ENCODE results near the gene AQP9. TPM values are rescaled to one million over a fixed set of nuclear protein-coding genes. Genes with fewer than 3 reads are reported as not detected.

Gene AQP9
- total RNA-seq, 2 donors from 2014 or later: 0.78 to 3.5 TPM

- H3K36me3 Mint-ChIP-seq (ENCODE audit: low read depth): no peaks in the 10 kb centered on the region
These were observed 19.2 kb upstream of the AQP9 start for GRCh38 chr15:58119016-58119415.

GRCh38 chr15:58124585-58124984 is 13.6 kb upstream of the AQP9 start:
- H3K36me3 Mint-ChIP-seq (ENCODE audit: low read depth): no peaks in the 10 kb centered on the region
- no peak for DNase-seq
- H3K27me3 Mint-ChIP-seq: peaks cover 24% of the 10 kb centered on the region
- no peak overlapping the region for H3K4me3 Mint-ChIP-seq
- H3K27ac Mint-ChIP-seq: no peak overlapping the region
- H3K4me1 Mint-ChIP-seq: no peaks in the 10 kb centered on the region
- H3K9me3 ChIP-seq (ENCODE audit: control insufficient read depth, low read length, poor library complexity, severe bottlenecking): no peaks in the 10 kb centered on the region
- no peak for ATAC-seq

More at GRCh38 chr15:58119016-58119415, 19.2 kb upstream of the AQP9 start:
- Mint-ChIP-seq H3K27ac (no peak overlapping the region), H3K4me3 (no peak overlapping the region), H3K27me3 (peaks cover 32% of the 10 kb centered on the region), H3K4me1 (no peaks in the 10 kb centered on the region)
- ATAC-seq (no peak), DNase-seq (no peak)
- H3K9me3 ChIP-seq (ENCODE audit: control insufficient read depth, low read length, poor library complexity, severe bottlenecking): no peaks in the 10 kb centered on the region

- DNase-seq (no peak), ATAC-seq (no peak)
- Mint-ChIP-seq H3K27me3 (peaks cover 23% of the 10 kb centered on the region), H3K4me3 (no peak overlapping the region), H3K27ac (no peak overlapping the region), H3K4me1 (no peaks in the 10 kb centered on the region), H3K36me3 (ENCODE audit: low read depth) (no peaks in the 10 kb centered on the region)
- no peaks in the 10 kb centered on the region for H3K9me3 ChIP-seq (ENCODE audit: control insufficient read depth, low read length, poor library complexity, severe bottlenecking)
These were observed 12.8 kb upstream of the AQP9 start for GRCh38 chr15:58125333-58125732.

- ATAC-seq (no peak), DNase-seq (no peak)
- no peak overlapping the region for H3K4me3 Mint-ChIP-seq
- no peaks in the 10 kb centered on the region for H3K36me3 Mint-ChIP-seq (ENCODE audit: low read depth)
- H3K4me1 Mint-ChIP-seq: no peaks in the 10 kb centered on the region
- H3K27ac Mint-ChIP-seq: no peak overlapping the region
- peaks cover 25% of the 10 kb centered on the region for H3K27me3 Mint-ChIP-seq
- H3K9me3 ChIP-seq (ENCODE audit: control insufficient read depth, low read length, poor library complexity, severe bottlenecking): no peaks in the 10 kb centered on the region
These were observed 3.3 kb upstream of the AQP9 start for GRCh38 chr15:58134886-58135285.

GRCh38 chr15:58135511-58136174 is 2.5 kb upstream of the AQP9 start:
- no peaks in the 10 kb centered on the region for H3K9me3 ChIP-seq (ENCODE audit: control insufficient read depth, low read length, poor library complexity, severe bottlenecking)
- Mint-ChIP-seq H3K27ac (no peak overlapping the region), H3K36me3 (ENCODE audit: low read depth) (no peaks in the 10 kb centered on the region), H3K4me1 (no peaks in the 10 kb centered on the region), H3K4me3 (no peak overlapping the region), H3K27me3 (peaks cover 25% of the 10 kb centered on the region)
- ATAC-seq: no peak
- no peak for DNase-seq

- H3K4me1 Mint-ChIP-seq: no peaks in the 10 kb centered on the region
- H3K4me3 Mint-ChIP-seq: no peak overlapping the region
- H3K27ac Mint-ChIP-seq: no peak overlapping the region
- H3K27me3 Mint-ChIP-seq: peaks cover 31% of the 10 kb centered on the region
- H3K9me3 ChIP-seq (ENCODE audit: control insufficient read depth, low read length, poor library complexity, severe bottlenecking): no peaks in the 10 kb centered on the region
- ATAC-seq: no peak
- DNase-seq: no peak
- no peaks in the 10 kb centered on the region for H3K36me3 Mint-ChIP-seq (ENCODE audit: low read depth)
These were observed 1.4 kb upstream of the AQP9 start for GRCh38 chr15:58136731-58137130.

- H3K4me3 Mint-ChIP-seq: no peak overlapping the region
- H3K27ac Mint-ChIP-seq: no peak overlapping the region
- H3K9me3 ChIP-seq (ENCODE audit: control insufficient read depth, low read length, poor library complexity, severe bottlenecking): no peaks in the 10 kb centered on the region
- ATAC-seq (no peak), DNase-seq (no peak)
- H3K36me3 Mint-ChIP-seq (ENCODE audit: low read depth): no peaks in the 10 kb centered on the region
- H3K4me1 Mint-ChIP-seq: no peaks in the 10 kb centered on the region
- peaks cover 38% of the 10 kb centered on the region for H3K27me3 Mint-ChIP-seq
These were observed 495 bp upstream of the AQP9 start for GRCh38 chr15:58137686-58138085.

- DNase-seq (no peak), ATAC-seq (no peak)
- no peak overlapping the region for H3K4me3 Mint-ChIP-seq
- no peak overlapping the region for H3K27ac Mint-ChIP-seq
- peaks cover 44% of the 10 kb centered on the region for H3K27me3 Mint-ChIP-seq
- H3K9me3 ChIP-seq (ENCODE audit: control insufficient read depth, low read length, poor library complexity, severe bottlenecking): no peaks in the 10 kb centered on the region
- no peaks in the 10 kb centered on the region for H3K4me1 Mint-ChIP-seq
- no peaks in the 10 kb centered on the region for H3K36me3 Mint-ChIP-seq (ENCODE audit: low read depth)
These were observed 1.3 kb downstream of the AQP9 start for GRCh38 chr15:58139276-58139988.

GRCh38 chr15:58139989-58140522 is 1.9 kb downstream of the AQP9 start:
- DNase-seq (no peak), ATAC-seq (no peak)
- H3K27ac Mint-ChIP-seq: no peak overlapping the region
- H3K4me3 Mint-ChIP-seq: no peak overlapping the region
- peaks cover 44% of the 10 kb centered on the region for H3K27me3 Mint-ChIP-seq
- H3K36me3 Mint-ChIP-seq (ENCODE audit: low read depth): no peaks in the 10 kb centered on the region
- H3K9me3 ChIP-seq (ENCODE audit: control insufficient read depth, low read length, poor library complexity, severe bottlenecking): no peaks in the 10 kb centered on the region
- no peaks in the 10 kb centered on the region for H3K4me1 Mint-ChIP-seq

- no peak overlapping the region for H3K27ac Mint-ChIP-seq
- H3K4me1 Mint-ChIP-seq: peaks cover 2% of the 10 kb centered on the region
- no peaks in the 10 kb centered on the region for H3K36me3 Mint-ChIP-seq (ENCODE audit: low read depth)
- DNase-seq (no peak), ATAC-seq (no peak)
- H3K9me3 ChIP-seq (ENCODE audit: control insufficient read depth, low read length, poor library complexity, severe bottlenecking): no peaks in the 10 kb centered on the region
- H3K4me3 Mint-ChIP-seq: no peak overlapping the region
- peaks cover 43% of the 10 kb centered on the region for H3K27me3 Mint-ChIP-seq
These were observed 3.7 kb downstream of the AQP9 start for GRCh38 chr15:58141894-58142293.

- Mint-ChIP-seq H3K4me1 (peaks cover 2% of the 10 kb centered on the region), H3K4me3 (no peak overlapping the region), H3K27ac (no peak overlapping the region), H3K36me3 (ENCODE audit: low read depth) (no peaks in the 10 kb centered on the region), H3K27me3 (peaks cover 38% of the 10 kb centered on the region)
- ATAC-seq: no peak
- no peak for DNase-seq
- H3K9me3 ChIP-seq (ENCODE audit: control insufficient read depth, low read length, poor library complexity, severe bottlenecking): no peaks in the 10 kb centered on the region
These were observed 4.8 kb downstream of the AQP9 start for GRCh38 chr15:58142827-58143461.

GRCh38 chr15:58145606-58146005 is 7.4 kb downstream of the AQP9 start:
- ATAC-seq (no peak), DNase-seq (no peak)
- Mint-ChIP-seq H3K27me3 (peaks cover 28% of the 10 kb centered on the region), H3K4me1 (peaks cover 2% of the 10 kb centered on the region), H3K27ac (no peak overlapping the region), H3K4me3 (no peak overlapping the region), H3K36me3 (ENCODE audit: low read depth) (no peaks in the 10 kb centered on the region)
- H3K9me3 ChIP-seq (ENCODE audit: control insufficient read depth, low read length, poor library complexity, severe bottlenecking): no peaks in the 10 kb centered on the region

GRCh38 chr15:58146211-58146610 is 8.0 kb downstream of the AQP9 start:
- DNase-seq: no peak
- Mint-ChIP-seq H3K4me1 (peaks cover 2% of the 10 kb centered on the region), H3K27ac (no peak overlapping the region), H3K4me3 (no peak overlapping the region), H3K36me3 (ENCODE audit: low read depth) (no peaks in the 10 kb centered on the region), H3K27me3 (peaks cover 26% of the 10 kb centered on the region)
- no peaks in the 10 kb centered on the region for H3K9me3 ChIP-seq (ENCODE audit: control insufficient read depth, low read length, poor library complexity, severe bottlenecking)
- ATAC-seq: no peak

All from T-helper 17 cell (primary cell).